IMR-90 (cell line): ENCODE results near the gene HOXA2. TPM values are rescaled to one million over a fixed set of nuclear protein-coding genes. Genes with fewer than 3 reads are reported as not detected.

Source experiments
- ATAC-seq: fragments of 200-7000 bp; cut with Tn5 transposase; 2 replicates; pipeline ENCODE4 v1.9.1; 2020; ENCODE audit warnings: low read depth, mild to moderate bottlenecking, moderate library complexity
- BruUV-seq: library from RNA; stranded (reverse); fragments of 400-500 nt; replicated peaks from 2 replicates; lab custom pipeline; 2021; lab: Mats Ljungman, UMichigan
- CTCF ChIA-PET: fragments of 300-600 bp; formaldehyde crosslinking; extraction: SDS; loops from one replicate; lab custom pipeline; 2021; ENCODE audit warnings: antibody characterized with exemption; lab: Yijun Ruan, JAX
- POLR2A ChIA-PET: fragments of 300-600 bp; sonication (Branson Sonifier 250); formaldehyde crosslinking; loops from one replicate; lab custom pipeline; 2022; ENCODE audit warnings: antibody characterized with exemption; ENCODE audit not compliant: unreplicated experiment; lab: Charles Lee
- DNase-seq: peaks from one replicate; pipeline ENCODE4 v3.0.0; 2013
- H2AFZ ChIP-seq: replicated peaks from 2 replicates; pipeline ENCODE3; 2013; ENCODE audit warnings: low read length, mild to moderate bottlenecking; ENCODE audit not compliant: poor library complexity
- H2AK5ac ChIP-seq: 2 replicates; pipeline ENCODE4 v1.6.1; 2013; ENCODE audit warnings: low read depth, low read length, inconsistent platforms
- H2AK9ac ChIP-seq: replicated peaks from 2 replicates; pipeline ENCODE3; 2013; ENCODE audit warnings: mild to moderate bottlenecking, low read depth, low read length, moderate library complexity; ENCODE audit not compliant: poor library complexity
- H2BK120ac ChIP-seq: 2 replicates; pipeline ENCODE4 v1.6.1; 2013; ENCODE audit warnings: low read depth, low read length, inconsistent platforms
- H2BK15ac ChIP-seq: 3 replicates; pipeline ENCODE4 v1.6.1; 2013; ENCODE audit warnings: low read depth, low read length, inconsistent platforms
- H2BK20ac ChIP-seq: 2 replicates; pipeline ENCODE4 v1.6.1; 2013; ENCODE audit warnings: low read depth, mild to moderate bottlenecking, inconsistent platforms, low read length, moderate library complexity
- H2BK5ac ChIP-seq: 2 replicates; pipeline ENCODE4 v1.6.1; 2013; ENCODE audit warnings: mild to moderate bottlenecking, low read depth, low read length, inconsistent platforms; ENCODE audit not compliant: poor library complexity, severe bottlenecking
- H3K14ac ChIP-seq: replicated peaks from 2 replicates; pipeline ENCODE4 v1.6.1; 2013; ENCODE audit warnings: low read depth, low read length, inconsistent platforms
- H3K18ac ChIP-seq: 2 replicates; pipeline ENCODE4 v1.6.1; 2013; ENCODE audit warnings: low read depth, low read length, control low read depth
- H3K23ac ChIP-seq: 2 replicates; pipeline ENCODE4 v1.6.1; 2013; ENCODE audit warnings: low read depth, low read length, inconsistent platforms
- H3K27ac ChIP-seq: 2 replicates; pipeline ENCODE4 v1.5.1; 2013; ENCODE audit warnings: mild to moderate bottlenecking, control low read depth, low read length; ENCODE audit not compliant: insufficient read depth
- H3K27me3 ChIP-seq: 2 replicates; pipeline ENCODE4 v1.6.1; 2013; ENCODE audit warnings: low read length; ENCODE audit not compliant: control insufficient read depth, insufficient read depth
- H3K36me3 ChIP-seq: 2 replicates; pipeline ENCODE4 v1.6.1; 2013; ENCODE audit warnings: low read length, mixed read lengths; ENCODE audit not compliant: control insufficient read depth, insufficient read depth
- H3K4ac ChIP-seq: 2 replicates; pipeline ENCODE4 v1.6.1; 2013; ENCODE audit warnings: low read depth, low read length, inconsistent platforms
- H3K4me1 ChIP-seq: 2 replicates; pipeline ENCODE4 v1.6.1; 2013; ENCODE audit warnings: low read length, mixed read lengths; ENCODE audit not compliant: control insufficient read depth, insufficient read depth
- H3K4me2 ChIP-seq: 2 replicates; pipeline ENCODE4 v1.6.1; 2013; ENCODE audit warnings: low read depth, mild to moderate bottlenecking, control low read depth, low read length, moderate library complexity
- H3K4me3 ChIP-seq: 2 replicates; pipeline ENCODE4 v1.5.1; 2013; ENCODE audit warnings: low read depth, mild to moderate bottlenecking, control low read depth, low read length, moderate library complexity; ENCODE audit not compliant: insufficient read depth
- H3K56ac ChIP-seq: 2 replicates; pipeline ENCODE4 v1.6.1; 2013; ENCODE audit warnings: low read length, inconsistent platforms; ENCODE audit not compliant: insufficient read depth; ENCODE audit errors: extremely low read depth
- H3K79me1 ChIP-seq, 2 experiments: 2 replicates each; pipeline ENCODE4 v1.6.1; 2013; ENCODE audit warnings: low read length in 2 of 2, inconsistent platforms in 1 of 2, low read depth in 1 of 2
- H3K9ac ChIP-seq: 2 replicates; pipeline ENCODE4 v1.6.1; 2013; ENCODE audit warnings: low read depth, low read length, control low read depth
- H3K9me1 ChIP-seq: 2 replicates; pipeline ENCODE4 v1.6.1; 2013; ENCODE audit warnings: low read length, inconsistent platforms; ENCODE audit not compliant: insufficient read depth
- H3K9me3 ChIP-seq: 2 replicates; pipeline ENCODE4 v1.6.1; 2013; ENCODE audit warnings: low read length; ENCODE audit not compliant: control insufficient read depth, insufficient read depth
- H4K20me1 ChIP-seq: 2 replicates; pipeline ENCODE4 v1.6.1; 2013; ENCODE audit warnings: low read length, inconsistent platforms; ENCODE audit not compliant: insufficient read depth
- H4K5ac ChIP-seq: 2 replicates; pipeline ENCODE4 v1.6.1; 2013; ENCODE audit warnings: mild to moderate bottlenecking, low read depth, low read length, control low read depth
- H4K8ac ChIP-seq, 2 experiments: 2 replicates each; pipeline ENCODE4 v1.6.1; 2013; ENCODE audit warnings: low read depth in 2 of 2, low read length in 2 of 2, control low read depth in 1 of 2, inconsistent platforms in 1 of 2
- H4K91ac ChIP-seq: 2 replicates; pipeline ENCODE4 v1.6.1; 2013; ENCODE audit warnings: low read depth, low read length, inconsistent platforms; ENCODE audit not compliant: insufficient read depth
- CEBPB ChIP-seq: IDR thresholded peaks from 2 replicates; pipeline ENCODE4 v1.6.1; 2012; ENCODE audit warnings: low read depth, low read length, improper control_type of control experiment
- CHD1 ChIP-seq: IDR thresholded peaks from 2 replicates; pipeline ENCODE4 v1.6.1; 2012; ENCODE audit warnings: low read depth, low read length, improper control_type of control experiment
- MAZ ChIP-seq: IDR thresholded peaks from 2 replicates; pipeline ENCODE4 v1.6.1; 2012; ENCODE audit warnings: low read depth, mild to moderate bottlenecking, low read length, improper control_type of control experiment, moderate library complexity, borderline replicate concordance
- MXI1 ChIP-seq: IDR thresholded peaks from 2 replicates; pipeline ENCODE4 v1.6.1; 2012; ENCODE audit warnings: low read depth, mild to moderate bottlenecking, low read length, moderate library complexity, borderline replicate concordance
- NFE2L2 ChIP-seq: fragments of 150-350 bp; IDR thresholded peaks from 2 replicates; pipeline ENCODE4 v1.6.1; 2016; ENCODE audit warnings: low read depth, mild to moderate bottlenecking, low read length
- POLR2A ChIP-seq: IDR thresholded peaks from 2 replicates; pipeline ENCODE4 v1.6.1; 2012; ENCODE audit warnings: mild to moderate bottlenecking, low read depth, low read length
- SMC3 ChIP-seq: fragments of 150-350 bp; IDR thresholded peaks from 2 replicates; pipeline ENCODE4 v1.6.1; 2016; ENCODE audit warnings: low read depth, mild to moderate bottlenecking, antibody characterized with exemption, low read length, moderate library complexity
- WGBS, 2 experiments: methylation state at CpG; one replicate each; pipeline versions ENCODE4 v1.1.5 to v1.1.7; 2013; ENCODE audit warnings: missing lambda C conversion rate in 2 of 2; ENCODE audit not compliant: insufficient read length in 1 of 2; ENCODE audit errors: extremely low coverage in 2 of 2; 5-methylcytosine and 5-hydroxymethylcytosine counted together
- dilution Hi-C: fragments of 300-500 bp; cut with HindIII; formaldehyde crosslinking; loops from one replicate; pipeline ENCODE4 v1.14.3; 2018; ENCODE audit warnings: low sequenced_read_pairs; ENCODE audit not compliant: unreplicated experiment
- in situ Hi-C: fragments of 300-500 bp; cut with MboI; formaldehyde crosslinking; loops from 3 replicates; pipeline ENCODE4 v1.14.3; 2019; ENCODE audit warnings: low sequenced_read_pairs, inconsistent platforms, mixed read lengths
- intact Hi-C: fragments of 100-400 bp; cut with micrococcal nuclease; formaldehyde crosslinking; loops from 2 replicates; pipeline ENCODE4 v1.10.0; 2022
- polyA plus RNA-seq, 3 experiments: library from polyadenylated mRNA; depleted of rRNA; stranded (reverse); fragments of >200 nt; gene quantifications; 2 replicates each; pipeline ENCODE4 v1.2.3, GENCODE V29; 2012; ENCODE audit warnings: low replicate concordance in 1 of 3
- total RNA-seq: library from RNA; depleted of rRNA; stranded (reverse); fragments of >200 nt; gene quantifications from 2 replicates; pipeline ENCODE4 v1.2.3, GENCODE V29; 2012

HOXA2 gene
- total and polyA plus RNA-seq, 2 of the 4 experiments (the other 2 are of a cell fraction): 1.6 to 3.9 TPM

DNA sequence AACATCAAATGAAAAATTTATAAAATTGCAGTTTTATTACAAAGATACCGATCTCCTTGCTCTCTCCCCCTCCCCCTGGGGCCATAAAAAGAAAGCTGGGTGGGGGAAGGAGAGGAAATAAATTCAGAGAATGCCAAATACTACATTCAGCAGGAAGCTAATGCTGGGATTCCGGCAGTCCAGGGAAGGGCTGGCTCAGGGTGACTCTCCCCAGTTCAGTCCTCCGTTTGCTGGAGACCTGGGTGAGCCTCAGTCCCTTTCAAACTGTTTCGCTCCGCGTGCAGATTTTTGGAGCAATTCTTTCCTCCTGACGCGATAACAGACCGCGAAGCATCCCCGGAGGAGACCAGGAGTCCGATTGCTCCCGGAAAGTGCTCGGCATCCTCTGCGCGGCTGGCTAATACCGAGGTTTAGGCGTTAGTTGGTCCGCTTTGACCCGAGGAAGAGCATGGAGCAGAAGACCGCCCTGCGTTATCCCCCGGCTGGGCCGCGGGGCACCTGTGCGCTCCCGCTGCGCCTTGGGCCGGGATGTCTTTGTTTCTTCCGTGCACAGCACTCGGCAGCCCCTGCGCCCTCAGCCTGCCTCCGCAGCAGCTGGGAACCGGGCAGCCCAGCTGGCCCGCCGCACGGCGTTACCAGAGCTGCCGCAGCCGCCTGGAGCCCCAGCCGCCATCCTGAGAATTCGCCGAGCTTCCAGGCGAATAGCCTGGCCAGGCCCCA lies 3.9 kb upstream of the HOXA2 start:
- dilution Hi-C loops: no loop called here

More for the DNA sequence above, 3.9 kb upstream of the HOXA2 start:
- H3K4me3 ChIP-seq: peak overlapping the region; percentile 22
- BruUV-seq: no TSS peak
- TF ChIP-seq CEBPB (no peak), NFE2L2 (no peak), SMC3 (no peak), MXI1 (no peak), MAZ (no peak), POLR2A (peak; percentile 61; the same call in 1 of the 2 replicates), CHD1 (no peak)
- H2AFZ ChIP-seq: peak overlapping the region; percentile 80
- peak overlapping the region; percentile 96 for H3K27ac ChIP-seq
- peaks cover 46% of the 10 kb centered on the region for H3K4me1 ChIP-seq
- peak overlapping the region; percentile 86 for H2AK9ac ChIP-seq
- peak overlapping the region; percentile 36 for H2AK5ac ChIP-seq
- in situ Hi-C loops: loop anchor here (10.0 kb wide), 1 partner anchor 912 kb away; no protein-coding TSS in a partner anchor
- H2BK120ac ChIP-seq: peak overlapping the region; percentile 89
- 0% methylated on average over 30 of the region's 44 CpGs; no CpG with 5 or more reads in 1 of the 2 experiments for WGBS, 2 experiments
- peak overlapping the region; percentile 73 for H3K14ac ChIP-seq
- H2BK15ac ChIP-seq: peak overlapping the region; percentile 20; the same call in 1 of the 3 replicates
- peak overlapping the region; percentile 85 for H3K9ac ChIP-seq
- H3K9me1 ChIP-seq: peaks cover 11% of the 10 kb centered on the region; the same call in 1 of the 2 replicates
- H3K4ac ChIP-seq: peak overlapping the region; percentile 82
- CTCF ChIA-PET: interaction anchor here (0.7 to 1.7 kb wide), 2 partner anchors 9 to 16 kb away, joined by 3 to 5 read pairs; no protein-coding TSS in a partner anchor
- peak overlapping the region; percentile 88 to 89 for H4K8ac ChIP-seq
- peak overlapping the region; percentile 49 for H3K4me2 ChIP-seq
- ATAC-seq (peak; percentile 1), DNase-seq (peak; percentile 58)
- H2BK20ac ChIP-seq: peak overlapping the region; percentile 37; the same call in 1 of the 2 replicates
- peak overlapping the region; percentile 77 for H4K5ac ChIP-seq
- H3K18ac ChIP-seq: peak overlapping the region; percentile 80
- peaks cover 9% of the 10 kb centered on the region; the same call in 1 of the 2 replicates for H4K20me1 ChIP-seq
- no peaks in the 10 kb centered on the region for H3K9me3 ChIP-seq
- no peaks in the 10 kb centered on the region for H3K27me3 ChIP-seq
- peak overlapping the region; percentile 80 for H4K91ac ChIP-seq
- H3K56ac ChIP-seq: peak overlapping the region; percentile 89
- peaks cover 9% of the 10 kb centered on the region; the same call in 1 of the 2 replicates for H3K36me3 ChIP-seq
- POLR2A ChIA-PET: interaction anchor here (0.5 to 1.3 kb wide), 4 partner anchors 10 to 78 kb away, joined by 3 to 5 read pairs (median 4); no protein-coding TSS in a partner anchor
- intact Hi-C loops: no loop called here
- peak overlapping the region; percentile 95 for H2BK5ac ChIP-seq
- H3K79me1 ChIP-seq: peaks cover 0 to 37% of the 10 kb centered on the region in 2 experiments; a peak in 2 of 4 replicates
- peak overlapping the region; percentile 99 for H3K23ac ChIP-seq
